HG03039 (cell line): ENCODE data around the gene COL17A1.

Experiments used
- ATAC-seq: cut with Tn5 transposase; IDR thresholded peaks from one replicate; pipeline ENCODE4 v1.9.1; 2021; ENCODE audit warnings: mild to moderate bottlenecking, moderate library complexity; ENCODE audit not compliant: unreplicated experiment

COL17A1 gene

DNA sequence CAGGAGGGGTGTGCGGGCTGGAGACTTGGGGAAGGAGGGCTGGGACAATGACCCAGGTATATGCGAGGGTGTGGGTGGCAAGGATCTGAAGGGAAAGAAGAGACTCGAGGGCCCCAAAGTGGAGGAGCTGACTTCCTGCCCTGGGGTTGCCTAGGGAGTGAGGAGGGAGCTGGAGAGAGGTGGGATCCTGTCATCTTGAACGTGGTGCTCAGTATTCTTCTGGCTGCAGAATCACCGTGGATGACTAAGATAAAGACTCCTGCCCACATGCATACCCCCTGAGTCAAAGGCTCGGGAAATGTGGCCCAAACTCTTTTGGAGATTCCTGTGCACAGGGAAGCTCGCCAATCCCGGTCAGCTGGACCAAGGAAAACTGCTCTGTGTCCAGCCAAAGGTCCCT lies 31.2 kb downstream of the COL17A1 start:
- ATAC-seq, result no peak

DNA sequence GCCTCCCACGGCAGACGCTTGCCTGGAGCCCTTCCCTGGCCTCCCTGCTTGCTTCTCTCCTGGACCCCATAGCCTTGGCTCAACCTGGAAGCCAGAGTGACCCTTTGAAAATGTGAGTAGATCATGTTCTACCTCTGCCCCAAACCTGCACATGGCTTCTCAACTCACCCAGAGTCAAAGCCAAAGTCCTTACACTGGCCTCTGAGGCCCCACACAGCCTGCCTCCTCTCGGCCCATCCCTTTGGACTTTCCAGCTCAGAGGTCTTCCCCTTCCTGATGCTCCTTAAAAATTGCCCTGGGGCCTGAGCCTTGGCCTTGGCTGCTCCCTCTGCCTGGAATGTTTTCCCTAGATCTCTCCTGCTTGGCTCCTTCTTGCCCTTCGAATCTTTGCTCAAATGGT lies 32.5 kb downstream of the COL17A1 start:
- no peak for ATAC-seq

DNA sequence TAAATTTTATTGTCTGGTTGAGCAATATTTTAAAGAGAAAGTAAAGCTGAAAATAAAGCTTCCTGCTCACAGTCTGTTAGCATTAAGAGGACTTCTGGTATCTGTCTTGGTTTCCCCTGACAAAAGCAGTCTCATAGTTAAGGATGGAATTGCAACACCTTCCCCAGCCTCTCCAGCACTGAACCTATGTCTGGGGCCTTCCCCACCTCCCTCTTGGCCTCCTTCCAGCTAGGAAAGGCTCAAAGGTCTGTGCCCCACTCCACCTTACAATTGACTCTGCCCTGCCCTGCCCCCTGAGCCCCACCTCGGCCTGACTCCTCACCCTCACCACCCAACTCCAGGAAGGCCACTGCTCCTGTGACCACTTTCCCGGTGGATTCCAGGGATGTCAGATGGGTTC lies 33.2 kb downstream of the COL17A1 start:
- no peak for ATAC-seq

DNA sequence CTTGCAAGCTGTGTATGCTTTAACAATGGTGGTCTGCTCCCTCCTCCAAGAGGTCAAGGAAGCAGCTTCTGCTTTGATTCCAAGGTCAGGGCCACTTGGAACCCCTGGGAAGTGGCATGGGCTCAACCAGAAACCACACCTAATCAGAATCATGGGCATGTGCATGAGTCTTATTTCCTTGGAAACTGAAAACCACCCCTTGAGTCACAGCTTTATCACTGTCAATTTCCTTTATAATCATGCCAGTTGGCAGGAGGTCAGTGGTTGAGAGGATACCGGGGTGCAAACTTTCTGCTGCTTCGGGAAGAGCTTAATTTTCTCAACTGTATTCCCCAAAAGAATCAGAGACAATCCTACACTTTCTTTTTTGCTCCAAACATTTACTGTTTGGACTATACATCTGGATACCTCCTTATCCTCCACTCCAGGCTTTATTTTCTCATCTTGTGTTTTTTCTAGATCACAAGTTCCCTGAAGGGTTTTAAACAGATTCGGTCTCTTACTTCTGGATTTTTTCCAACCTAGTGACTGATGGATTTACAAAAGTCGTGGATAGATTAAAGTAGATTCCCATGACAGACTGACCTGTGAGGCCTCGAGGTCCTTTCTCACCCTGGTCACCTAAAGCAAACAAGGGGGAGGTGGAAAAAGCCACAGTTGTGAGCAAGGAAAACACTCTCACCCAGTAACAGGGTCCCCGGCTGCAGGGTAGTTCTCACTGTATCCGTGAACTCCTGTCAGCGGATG lies 36.0 kb downstream of the COL17A1 start:
- no peak for ATAC-seq

DNA sequence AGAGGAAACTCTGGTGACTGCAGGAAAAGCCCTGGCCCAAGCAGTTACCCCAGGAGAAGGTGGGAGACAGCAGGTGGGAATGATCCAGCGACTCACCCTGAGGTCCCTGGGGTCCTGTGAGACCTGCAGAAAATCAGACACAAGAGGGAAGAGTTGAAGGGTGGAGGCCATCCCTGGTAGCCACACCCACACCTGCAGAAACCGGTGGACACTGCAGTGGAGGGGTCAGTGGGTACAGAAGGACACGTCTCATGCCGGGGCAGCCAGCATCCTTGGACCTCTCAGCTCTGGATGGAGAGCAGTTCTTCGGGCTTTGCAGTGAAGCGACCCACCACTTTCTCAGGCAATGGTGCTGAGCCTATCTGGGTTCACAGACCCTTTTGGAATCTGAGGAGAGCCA lies 39.0 kb downstream of the COL17A1 start:
- no peak for ATAC-seq

DNA sequence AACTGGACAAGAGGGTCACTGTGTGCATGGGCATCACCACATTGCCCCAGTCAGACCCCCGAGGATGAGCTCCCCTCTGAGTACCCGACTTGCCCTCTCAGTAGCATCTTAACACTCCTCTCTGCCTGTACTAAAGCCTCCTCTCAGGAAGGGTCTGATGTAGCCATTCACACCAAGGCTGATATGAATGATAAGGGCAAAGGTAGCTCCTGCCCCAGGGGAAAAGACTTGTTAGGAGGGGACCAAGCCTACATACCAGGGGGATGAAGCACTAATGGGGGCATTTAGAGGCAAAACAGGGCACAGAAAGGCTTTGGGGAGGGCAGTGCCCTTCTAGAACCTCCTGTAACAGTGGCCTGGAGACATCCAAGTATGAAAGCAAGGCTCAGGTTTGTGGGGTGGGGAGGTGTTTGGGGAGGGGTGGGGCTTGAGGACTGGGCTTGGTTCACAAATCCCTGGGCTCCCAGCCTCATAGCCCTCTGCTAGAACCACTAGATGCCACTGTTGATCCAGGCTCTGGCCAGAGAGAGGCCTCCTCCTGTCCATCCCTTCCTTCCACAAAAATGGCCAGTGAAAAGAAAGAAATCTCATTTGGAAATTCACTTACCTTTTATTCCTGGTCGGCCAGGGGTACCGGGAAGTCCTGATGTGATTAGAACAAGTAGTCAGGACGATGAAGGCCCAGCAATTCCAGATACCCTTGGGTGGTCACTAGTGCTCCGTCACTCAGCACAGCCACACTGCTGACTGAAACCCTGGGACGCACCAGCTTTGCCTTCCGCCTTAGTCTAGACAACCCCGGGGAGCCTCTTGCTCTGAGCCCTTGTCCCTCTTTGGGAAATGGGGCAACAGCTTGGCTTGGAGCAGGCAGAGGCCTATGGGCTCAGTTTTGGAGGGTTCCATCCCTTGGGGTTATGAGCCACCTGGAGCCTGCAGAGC lies 40.3 kb downstream of the COL17A1 start:
- ATAC-seq, result no peak

DNA sequence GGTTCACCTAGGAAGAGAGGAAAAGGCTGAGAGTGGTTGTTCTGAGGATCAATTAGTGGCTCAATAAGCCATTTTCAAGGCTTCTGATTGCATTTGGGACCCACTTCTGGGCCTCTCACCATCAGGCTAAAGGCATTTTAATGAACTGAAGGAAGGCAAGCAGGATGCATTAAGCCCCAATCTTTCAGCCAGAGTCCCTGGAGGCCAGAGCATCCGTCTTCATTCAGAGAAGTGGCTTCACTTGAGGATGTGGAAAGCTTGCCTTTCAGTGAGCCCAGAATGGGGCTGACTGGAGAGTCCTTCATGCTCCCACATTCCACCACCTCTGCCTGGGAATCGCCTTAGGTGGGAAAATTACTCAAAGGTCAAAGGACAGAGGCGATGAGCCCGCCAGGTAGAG lies 41.8 kb downstream of the COL17A1 start:
- ATAC-seq, result no peak

DNA sequence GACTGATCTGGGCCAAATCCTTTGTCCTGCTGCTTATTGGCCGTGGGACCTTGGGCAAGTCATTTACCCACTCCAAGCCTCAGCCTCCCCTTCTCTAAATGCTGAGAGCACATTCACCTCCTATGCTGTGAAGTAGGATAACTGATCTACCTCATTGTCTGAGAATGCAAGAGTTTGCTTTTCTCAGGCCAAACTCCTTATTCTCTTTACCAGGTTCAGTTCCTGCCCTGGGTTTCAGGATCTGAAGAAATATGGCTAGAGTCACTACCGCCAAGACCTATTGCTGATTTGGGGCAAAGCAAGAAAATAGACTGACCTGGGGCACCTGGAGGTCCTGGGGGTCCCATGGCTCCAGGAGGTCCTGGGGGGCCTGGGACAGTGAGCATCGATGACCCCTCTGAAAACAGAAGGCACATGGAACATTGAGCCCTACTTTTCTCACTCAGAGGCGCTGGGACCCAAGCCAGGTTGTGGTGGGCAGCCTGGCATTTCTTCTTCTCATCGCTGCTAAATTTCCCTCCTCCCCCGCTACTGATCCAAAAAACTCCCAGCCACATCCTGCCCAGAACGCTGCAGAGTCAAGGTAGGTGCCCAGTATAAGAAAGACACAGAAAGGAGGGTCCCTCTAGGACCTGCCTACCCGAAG lies 42.4 kb downstream of the COL17A1 start:
- no peak for ATAC-seq

DNA sequence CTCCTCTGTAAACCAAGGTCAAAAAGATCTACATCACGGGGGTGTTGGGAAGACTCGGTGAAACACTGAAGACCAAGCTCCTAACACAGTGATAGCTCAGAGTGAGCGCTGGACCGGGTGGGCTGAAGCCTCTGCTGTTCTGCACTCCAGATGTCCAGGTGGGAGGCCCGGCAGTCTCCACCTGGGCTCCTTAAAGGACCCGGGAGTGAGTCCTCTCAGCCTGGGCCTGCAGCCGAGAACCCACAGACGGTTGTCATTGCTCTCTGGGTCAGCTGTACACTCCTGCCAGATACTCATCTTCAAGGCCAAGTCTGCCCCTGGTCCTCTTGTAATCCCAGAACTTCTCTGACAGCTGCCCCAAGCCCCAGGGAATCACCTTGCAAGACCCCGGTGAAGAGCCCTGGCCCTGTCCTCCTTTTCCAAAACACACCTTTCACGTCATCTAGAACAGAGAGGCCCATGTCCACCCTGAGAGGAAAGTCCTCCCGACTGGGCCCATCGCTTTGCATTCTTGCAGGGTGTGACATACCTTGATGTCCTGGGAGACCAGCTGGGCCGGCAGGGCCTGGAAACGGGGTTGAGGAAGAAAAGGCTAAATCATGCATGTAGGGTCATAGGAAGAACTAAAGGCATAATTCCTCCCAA lies 43.7 kb downstream of the COL17A1 start:
- no peak for ATAC-seq

DNA sequence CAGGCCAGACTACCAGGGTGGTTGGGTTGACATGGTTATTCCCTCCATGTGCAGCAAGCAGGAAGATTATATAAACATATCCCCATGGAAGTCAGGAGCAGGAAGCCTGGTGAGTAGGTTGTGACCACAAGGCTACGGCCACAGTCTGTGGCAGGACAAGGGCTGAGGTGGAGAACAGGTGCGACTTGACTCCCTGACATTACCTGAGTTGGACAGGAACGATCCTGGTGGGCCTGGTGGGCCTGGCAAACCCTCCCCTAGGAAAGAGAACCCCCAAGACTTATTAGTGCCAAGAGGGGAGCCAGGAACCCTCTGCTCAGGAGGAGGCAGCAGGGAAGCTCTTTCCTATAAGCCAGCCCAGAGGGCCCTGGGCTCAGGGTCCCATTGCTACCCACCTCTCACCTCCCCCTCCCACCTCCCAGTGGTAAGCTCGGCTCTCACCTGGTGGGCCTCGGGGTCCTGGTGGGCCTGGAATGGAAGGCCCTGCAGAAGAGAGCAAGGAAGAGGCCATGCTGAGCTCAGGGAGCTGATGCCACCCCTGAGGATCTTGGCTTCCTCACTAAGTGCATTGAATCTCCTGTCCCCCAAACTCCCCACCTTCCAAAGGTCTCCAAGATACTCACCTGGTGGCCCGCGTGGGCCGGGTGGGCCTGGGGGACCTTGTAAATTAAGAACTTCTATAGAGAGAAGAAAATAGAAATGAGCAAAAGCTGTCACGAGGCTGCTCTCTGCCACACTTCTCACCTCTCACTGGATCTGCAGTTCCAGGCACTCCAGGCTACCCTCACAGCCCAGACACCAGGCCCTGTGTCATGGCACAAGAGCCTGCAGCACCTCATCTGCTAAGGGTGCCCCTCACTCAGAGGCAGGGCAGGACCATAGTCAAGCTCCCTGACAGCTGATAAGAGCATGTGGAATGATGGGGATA lies 44.6 kb downstream of the COL17A1 start:
- ATAC-seq, result no peak

DNA sequence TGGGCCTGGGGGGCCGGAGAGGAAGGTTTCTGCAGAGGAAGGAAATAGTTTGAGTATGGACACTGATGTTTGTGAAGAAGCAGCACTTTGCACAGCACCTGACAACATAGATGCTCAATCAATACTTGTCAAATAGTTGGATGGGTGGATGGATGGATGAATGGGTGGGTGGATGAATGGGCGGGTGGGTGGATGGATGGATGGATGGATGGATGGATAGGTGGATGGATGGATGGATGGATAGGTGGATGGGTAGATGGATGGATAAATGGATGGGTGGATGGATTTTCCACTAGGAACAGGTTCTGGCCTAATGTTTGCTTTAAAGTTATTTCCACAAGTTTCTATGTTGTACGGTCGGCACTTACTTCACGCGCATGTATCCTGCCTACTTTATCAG lies 45.3 kb downstream of the COL17A1 start:
- ATAC-seq, result no peak

DNA sequence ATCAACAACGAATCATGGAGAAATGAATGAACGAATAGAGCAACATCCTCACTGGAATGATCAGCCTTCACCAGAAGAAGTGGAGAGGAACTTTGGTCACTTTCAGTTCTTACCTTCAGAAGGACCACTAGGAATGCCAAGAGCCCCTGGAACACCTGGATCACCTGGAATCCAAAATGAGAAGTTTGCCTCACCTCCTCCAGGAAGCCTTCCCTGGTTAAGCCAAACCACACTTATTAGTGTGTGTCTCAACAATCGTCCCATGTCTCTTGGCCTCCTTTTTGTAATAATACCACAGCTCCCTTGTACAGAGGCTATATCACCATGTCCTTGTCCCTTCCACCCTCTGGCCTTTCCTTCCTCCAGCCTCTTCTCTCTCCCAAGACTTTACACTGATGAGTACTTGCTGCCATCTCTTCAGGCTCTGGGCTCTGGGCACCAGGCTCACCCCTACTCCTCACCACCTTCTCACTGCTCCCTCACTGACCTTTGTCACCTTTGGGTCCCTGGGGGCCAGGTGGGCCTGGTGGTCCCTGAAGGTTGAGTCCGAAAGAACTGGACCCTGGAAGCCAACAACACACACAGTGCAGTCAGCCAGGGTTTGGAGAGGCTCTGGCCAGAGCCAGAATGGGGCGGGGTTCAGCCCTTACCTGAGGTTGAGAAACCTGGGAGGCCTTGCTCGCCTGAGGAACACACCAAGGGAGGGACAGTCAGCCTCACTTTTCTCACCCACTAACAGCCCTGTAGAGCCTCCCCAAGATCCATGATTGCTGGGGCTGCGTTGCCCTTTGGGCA lies 46.5 kb downstream of the COL17A1 start:
- no peak for ATAC-seq

DNA sequence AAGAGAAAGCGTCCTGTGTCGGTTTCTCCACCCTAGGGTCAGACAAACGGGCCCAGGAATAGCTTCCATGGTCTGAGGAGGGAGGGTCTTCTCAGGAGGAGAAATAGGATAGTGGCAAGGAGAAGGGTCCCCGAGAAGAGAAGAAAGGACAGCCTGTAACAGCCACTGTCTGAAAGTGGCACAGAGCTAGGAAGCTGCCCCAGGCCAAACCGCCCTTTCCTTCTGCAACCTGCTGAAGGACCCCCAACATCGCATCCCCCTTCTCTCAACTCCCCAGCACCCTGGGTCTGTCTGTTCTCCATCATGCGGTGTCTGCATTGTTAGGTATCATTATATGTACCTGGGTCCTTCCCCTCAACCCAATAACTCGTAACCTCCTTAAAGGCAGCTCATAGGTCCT lies 47.1 kb downstream of the COL17A1 start:
- ATAC-seq, result no peak

DNA sequence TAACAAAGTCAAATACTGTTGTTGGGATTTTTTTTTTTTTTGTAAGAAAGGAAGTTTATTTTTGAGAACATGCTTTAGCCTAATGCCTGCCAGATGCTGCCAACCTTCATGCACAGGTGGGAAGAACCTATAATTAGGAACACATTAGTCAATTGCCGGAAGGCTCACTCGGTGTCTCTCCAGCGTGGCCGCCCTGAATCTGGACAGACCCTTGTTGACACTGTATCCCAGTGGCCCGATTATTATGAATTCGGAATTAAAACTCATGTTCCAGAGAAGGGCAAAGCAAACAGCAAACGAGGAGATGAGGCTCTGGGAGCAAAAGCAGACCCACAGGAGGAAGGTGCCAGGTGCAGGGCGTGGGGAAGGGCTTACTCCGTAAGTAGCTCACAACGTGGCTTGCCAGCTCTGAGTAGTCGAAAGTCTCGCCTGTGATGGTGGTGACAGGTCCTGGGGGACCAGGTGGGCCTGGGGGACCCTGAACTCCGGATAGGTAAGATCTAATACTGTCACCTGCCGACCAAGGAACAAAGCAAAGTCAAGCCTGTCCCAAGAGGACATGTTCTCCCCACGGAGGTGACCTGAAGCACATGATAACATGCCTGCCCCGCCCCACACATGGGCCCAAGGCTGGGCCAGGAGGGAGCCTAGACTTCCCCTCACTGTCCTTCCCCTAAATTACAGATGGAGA lies 48.3 kb downstream of the COL17A1 start:
- no peak for ATAC-seq

DNA sequence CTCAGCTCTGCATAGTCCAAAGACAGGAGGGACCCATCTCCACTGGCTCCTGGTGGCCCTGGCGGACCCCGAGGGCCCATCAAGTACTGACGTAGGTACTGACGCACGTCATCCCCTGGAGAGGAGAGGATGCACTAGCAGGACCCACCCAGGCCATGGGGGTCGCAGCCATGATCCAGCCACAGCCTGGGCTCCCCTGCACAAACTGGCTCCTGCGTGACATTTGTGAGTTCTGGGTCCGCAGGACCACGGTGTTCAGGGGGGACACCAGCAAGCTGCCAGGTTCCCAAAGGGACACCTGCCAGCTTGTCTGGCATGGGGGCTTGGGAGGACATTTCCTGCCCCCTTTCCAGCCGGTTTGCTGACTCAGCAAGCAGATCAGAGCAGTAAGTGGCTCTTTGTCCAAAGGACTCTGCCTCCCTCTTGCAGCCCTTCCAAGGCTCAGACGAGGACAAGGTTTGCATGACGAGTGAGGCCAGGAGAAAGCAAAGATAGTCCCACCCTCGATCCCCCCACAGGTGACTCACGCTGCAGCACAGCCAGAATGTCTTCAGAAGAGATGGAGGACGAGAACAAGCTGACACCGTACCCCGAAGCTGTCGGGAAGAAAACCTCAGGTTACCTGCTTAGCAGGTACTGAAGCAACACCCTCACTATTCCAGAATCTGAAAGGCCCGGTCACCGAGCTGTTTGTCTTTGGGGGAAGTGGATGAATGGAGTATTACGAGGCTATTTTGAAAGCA lies 49.0 kb downstream of the COL17A1 start:
- ATAC-seq, result no peak

DNA sequence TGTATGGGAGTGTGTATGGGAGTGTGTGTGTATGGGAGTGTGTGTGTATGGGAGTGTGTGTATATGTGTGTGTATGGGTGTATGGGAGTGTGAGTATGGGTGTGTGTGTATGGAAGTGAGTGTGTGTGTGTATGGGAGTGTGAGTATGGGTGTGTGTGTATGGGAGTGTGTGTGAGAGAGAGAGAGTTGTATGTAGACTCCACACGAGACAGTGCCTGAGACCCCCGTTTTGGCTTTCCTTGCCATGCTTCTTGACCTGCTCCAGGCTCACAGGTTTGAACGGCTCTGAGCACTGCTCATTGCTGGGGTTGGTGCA lies 49.7 kb downstream of the COL17A1 start:
- no peak for ATAC-seq

DNA sequence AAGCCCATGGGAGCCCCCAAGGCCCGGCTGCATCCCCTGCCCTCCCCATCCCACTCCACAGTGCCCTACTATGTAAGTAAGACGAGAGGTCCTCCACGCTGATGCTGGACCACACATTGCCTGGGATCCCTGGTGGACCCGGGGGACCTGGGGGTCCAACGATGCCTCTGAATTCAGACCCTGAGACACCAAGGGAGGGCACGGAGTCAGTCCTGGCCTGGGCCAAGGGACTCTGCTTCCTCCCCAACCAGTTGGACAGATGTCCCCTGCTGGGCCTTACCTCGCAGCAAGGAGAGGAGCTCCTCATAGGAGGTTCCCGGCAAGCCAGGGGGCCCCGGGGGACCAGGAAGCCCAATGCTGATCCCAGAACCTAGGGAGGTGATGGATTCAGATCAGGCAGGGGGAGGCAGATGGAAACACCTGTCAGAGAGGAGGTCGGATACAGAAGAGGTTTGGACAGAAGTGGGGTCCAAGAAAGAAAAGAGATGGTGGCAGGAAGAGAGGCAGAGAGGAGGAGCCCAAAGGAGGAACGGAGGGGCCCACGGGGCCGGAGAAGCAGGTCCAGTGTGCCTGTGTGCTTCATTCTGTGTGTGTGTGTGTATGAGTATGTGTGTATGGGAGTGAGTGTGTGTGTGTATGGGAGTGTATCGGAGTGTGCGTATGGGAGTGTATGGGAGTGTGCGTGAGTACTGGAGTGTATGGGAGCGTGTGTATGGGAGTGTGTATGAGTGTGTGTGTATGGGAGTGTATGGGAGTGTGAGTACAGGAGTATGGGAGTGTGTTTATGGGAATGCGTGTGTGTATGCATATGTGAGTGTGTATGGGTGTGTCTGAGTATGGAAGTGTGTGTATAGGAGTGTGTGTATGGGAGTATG lies 50.2 kb downstream of the COL17A1 start:
- ATAC-seq, result no peak
